ENCODE measurements around the gene FBRSL1. TPM values are rescaled to one million over a fixed set of nuclear protein-coding genes. Genes with fewer than 3 reads are reported as not detected.

The FBRSL1 gene
- total and polyA plus RNA-seq, 2 of the 8 experiments (the other 6 are each of a cell fraction or from before 2014, with no cell fraction given), result 18.4 to 109 TPM

DNA sequence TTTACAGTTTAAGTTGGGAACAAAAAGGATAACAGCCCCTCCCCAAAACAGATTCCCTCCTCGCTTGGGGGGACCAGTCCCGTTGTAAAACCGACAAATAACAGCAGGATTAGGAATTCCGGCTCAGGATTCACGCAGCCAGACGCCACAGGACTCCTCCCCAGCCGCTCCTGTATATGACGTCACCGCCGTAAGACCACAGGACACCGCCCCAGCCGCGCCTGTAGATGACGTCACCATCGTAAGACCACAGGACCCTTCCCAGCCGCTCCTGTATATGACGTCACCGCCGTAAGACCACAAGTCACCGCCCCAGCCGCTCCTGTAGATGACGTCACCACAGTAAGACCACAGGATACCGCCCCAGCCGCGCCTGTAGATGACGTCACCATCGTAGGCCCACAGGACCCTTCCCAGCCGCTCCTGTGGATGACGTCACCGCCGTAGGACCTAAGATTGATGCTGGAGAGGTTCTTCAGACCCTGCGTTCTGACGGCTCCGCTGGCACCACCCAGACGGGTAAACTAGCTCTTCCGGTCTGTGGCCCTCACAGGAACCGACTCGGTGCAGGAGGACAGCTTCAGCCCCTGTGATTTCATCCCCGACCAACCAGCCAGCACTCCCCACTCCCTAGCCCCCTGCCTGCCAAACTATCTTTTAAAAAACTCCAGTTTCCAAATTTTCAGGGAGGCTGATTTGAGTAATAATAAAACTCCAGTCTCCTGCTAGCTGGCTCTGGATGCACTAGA lies 43.9 kb upstream of the FBRSL1 start:
- WGBS, 2 experiments (ENCODE audit: extremely low coverage in 1 of 2, insufficient coverage in 1 of 2, insufficient read length in 1 of 2, insufficient replicate concordance in 2 of 2, low coverage in 1 of 2, low lambda C conversion rate in 2 of 2, missing lambda C conversion rate in 1 of 2), result 35% methylated on average over 39 of the region's 39 CpGs; no CpG with 5 or more reads in 1 of the 2 experiments
- Histone ChIP-seq H2BK120ac (replicated peaks; ENCODE audit: low read depth, low read length) (no peak overlapping the region), H2AFZ (ENCODE audit: low read length) (peak overlapping the region; percentile 95), H3K4me2 (ENCODE audit: insufficient read depth in 1 of 2, low read depth in 2 of 2, low read length in 2 of 2) (peak overlapping the region; percentile 71 to 95), H3K79me2 (ENCODE audit: control insufficient read depth in 1 of 2, insufficient read depth in 2 of 2, low read length in 2 of 2) (no peaks in the 10 kb centered on the region), H2BK12ac (ENCODE audit: low read depth, low read length) (no peak overlapping the region; the same call in 1 of the 2 replicates), H3K23ac (ENCODE audit: insufficient read length) (no peak overlapping the region), H3K4me1 (replicated peaks in 1 of 4; ENCODE audit: control insufficient read depth in 3 of 4, insufficient read depth in 4 of 4, low read length in 3 of 4) (peaks cover 0 to 6% (median 3%) of the 10 kb centered on the region in 4 experiments; a peak in 4 of 7 replicates), H3K9ac (replicated peaks in 1 of 4; ENCODE audit: extremely low read depth in 1 of 4, low read depth in 3 of 4, low read length in 3 of 4) (peak overlapping the region in 1 of 4 experiments; percentile 26; a peak in 3 of 7 replicates), H2BK20ac (ENCODE audit: low read length) (no peak overlapping the region), H3K14ac (ENCODE audit: insufficient read length) (no peak overlapping the region), H3K79me1 (ENCODE audit: low read depth, low read length) (no peaks in the 10 kb centered on the region; the same call in 1 of the 2 replicates), H3K18ac (ENCODE audit: extremely low read depth, low read length) (no peak overlapping the region; the same call in 1 of the 2 replicates), H3K27ac (ENCODE audit: low read depth, low read length) (no peak overlapping the region; the same call in 1 of the 2 replicates), H4K8ac (ENCODE audit: extremely low read depth, insufficient read depth, low read length) (peak overlapping the region; percentile 94; the same call in 1 of the 2 replicates), H4K20me1 (replicated peaks in 1 of 2; ENCODE audit: control insufficient read depth in 1 of 2, insufficient read depth in 2 of 2, low read length in 2 of 2) (peaks cover 0 to 2% of the 10 kb centered on the region in 2 experiments), H3K9me3 (ENCODE audit: insufficient read depth in 2 of 2, low read depth in 1 of 2, low read length in 1 of 2) (peaks cover 6 to 25% of the 10 kb centered on the region in 2 experiments; a peak in 3 of 4 replicates), H3K4me3 (ENCODE audit: extremely low read depth in 1 of 4, insufficient read depth in 2 of 4, low read depth in 3 of 4, low read length in 4 of 4) (peak overlapping the region; percentile 55 to 66 (median 58)), H3K36me3 (ENCODE audit: control insufficient read depth in 2 of 4, insufficient read depth in 4 of 4, low read length in 3 of 4) (no peaks in the 10 kb centered on the region), H2AK5ac (ENCODE audit: low read depth, low read length) (no peak overlapping the region), H3K56ac (replicated peaks; ENCODE audit: insufficient read length, low read depth, low read length) (no peak overlapping the region), H2BK5ac (ENCODE audit: low read depth, low read length) (no peak overlapping the region; the same call in 1 of the 2 replicates), H4K5ac (ENCODE audit: insufficient read length, low read depth, low read length) (no peak overlapping the region), H3K27me3 (replicated peaks in 1 of 4; ENCODE audit: control insufficient read depth in 3 of 4, extremely low read depth in 1 of 4, insufficient read depth in 3 of 4, low read length in 3 of 4) (peaks cover 3 to 69% (median 53%) of the 10 kb centered on the region in 4 experiments), H3K23me2 (ENCODE audit: low read depth, low read length) (no peaks in the 10 kb centered on the region; the same call in 1 of the 2 replicates), H2BK15ac (ENCODE audit: low read length) (no peak overlapping the region), H3K4ac (replicated peaks; ENCODE audit: insufficient read length, low read depth, low read length) (no peak overlapping the region), H4K91ac (replicated peaks; ENCODE audit: insufficient read length, low read length) (no peak overlapping the region)
- CTCF ChIA-PET (ENCODE audit: partially characterized antibody), result interaction anchor here (0.6 to 1.4 kb wide), 5 partner anchors 10 to 31 kb away, joined by 3 to 7 read pairs (median 3); no protein-coding TSS in a partner anchor
- POLR2A ChIA-PET (ENCODE audit: partially characterized antibody), result no interaction called here
- peak; percentile 55 for FAIRE-seq
- DNase-seq (ENCODE audit: low read depth in 1 of 2, low spot score in 2 of 2), result peak; percentile 77 to 81
- TF ChIP-seq PHF8 (conservative IDR thresholded peaks at IDR 0.05; ENCODE audit: low read depth, low read length) (0 out of 2 replicates have a peak, but pooled peaks have one; percentile 25), POU5F1 (IDR thresholded peaks at IDR 0.05; ENCODE audit: low read depth, low read length) (no peak), NANOG (IDR thresholded peaks at IDR 0.05; ENCODE audit: insufficient read depth, low read depth, low read length, poor library complexity, severe bottlenecking) (no peak), POLR2AphosphoS5 (IDR thresholded peaks at IDR 0.05; ENCODE audit: low read depth, low read length) (no peak; the same call in 1 of the 2 replicates), HDAC6 (IDR thresholded peaks at IDR 0.05; ENCODE audit: low read depth, low read length) (no peak), SIRT6 (IDR thresholded peaks at IDR 0.05; ENCODE audit: low read length) (no peak), JUND (IDR thresholded peaks at IDR 0.05; ENCODE audit: low read length) (peak; percentile 100), BRCA1 (IDR thresholded peaks at IDR 0.05; ENCODE audit: low read depth, low read length) (peak; percentile 74), RAD21 (IDR thresholded peaks at IDR 0.05 in 1 of 2, conservative IDR thresholded peaks at IDR 0.05 in 1 of 2; ENCODE audit: low read depth in 2 of 2, low read length in 2 of 2) (no peak), ASH2L (IDR thresholded peaks at IDR 0.05; ENCODE audit: low read length) (peak; percentile 66), ZNF274 (IDR thresholded peaks at IDR 0.05; ENCODE audit: borderline replicate concordance, extremely low read depth, low read length) (no peak), GABPA (IDR thresholded peaks at IDR 0.05; ENCODE audit: borderline replicate concordance, insufficient read depth, low read length) (no peak)
